ENCODE measurements around the gene HDAC4. TPM values are rescaled to one million over a fixed set of nuclear protein-coding genes. Genes with fewer than 3 reads are reported as not detected.

Gene HDAC4
- polyA plus RNA-seq, 3 donors, result 11.8 to 13.0 (median 12.9) TPM

DNA sequence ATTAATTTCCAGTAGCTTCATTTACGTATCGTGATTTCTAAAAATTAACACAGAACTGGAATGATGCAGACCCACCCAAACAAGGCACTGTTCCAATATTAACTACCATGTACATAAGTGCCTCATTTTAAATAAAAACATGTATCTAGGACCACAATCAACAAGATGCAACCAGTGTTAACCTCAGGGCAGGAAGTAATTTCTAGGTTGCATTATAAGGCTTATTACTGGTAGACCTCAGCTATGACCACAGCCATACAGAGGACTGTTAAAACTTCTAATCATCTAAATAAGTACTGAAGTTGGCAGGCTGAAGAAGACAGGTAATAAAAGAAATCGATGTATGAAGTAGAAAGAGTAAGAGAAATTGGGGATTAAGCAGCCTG is 262.9 kb downstream of the HDAC4 start:
- DNase-seq (ENCODE audit: low read depth in 3 of 3, low spot score in 2 of 3), result no peak

DNA sequence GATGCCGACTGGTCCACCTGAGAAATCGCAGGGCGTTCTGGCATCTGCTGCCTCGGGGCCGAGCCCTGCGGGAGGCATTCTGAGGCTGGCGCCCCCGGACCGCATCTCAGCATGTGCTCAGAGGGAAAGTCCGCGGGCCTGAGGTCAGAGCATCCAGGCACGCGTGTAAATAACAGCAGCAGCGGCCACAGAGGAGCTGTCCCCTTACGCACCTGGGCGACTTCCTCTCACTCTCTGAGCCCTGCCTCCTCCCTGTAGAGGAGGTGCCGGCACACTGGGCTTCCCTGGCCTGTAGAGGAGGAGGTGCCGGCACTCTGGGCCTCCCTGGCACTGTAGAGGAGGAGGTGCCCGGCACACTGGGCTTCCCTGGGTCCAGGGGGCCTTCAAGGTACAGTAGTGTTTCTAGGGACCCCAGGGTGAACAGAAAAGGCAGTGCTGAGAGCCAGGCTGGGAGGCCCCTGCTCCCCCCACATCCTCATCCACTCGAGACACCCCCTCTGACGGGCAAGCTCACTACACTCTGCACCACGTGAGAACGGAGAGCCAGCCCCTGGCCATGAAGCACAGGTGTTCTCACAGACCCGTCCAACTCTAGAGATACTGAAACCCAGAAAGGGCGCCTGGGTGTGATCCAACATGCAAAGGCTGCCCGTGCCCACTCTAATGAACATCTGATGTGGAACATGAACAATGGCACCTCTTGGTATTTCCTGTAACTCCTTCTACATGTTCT is 263.5 kb downstream of the HDAC4 start:
- no peak for DNase-seq (ENCODE audit: low read depth in 3 of 3, low spot score in 2 of 3)

DNA sequence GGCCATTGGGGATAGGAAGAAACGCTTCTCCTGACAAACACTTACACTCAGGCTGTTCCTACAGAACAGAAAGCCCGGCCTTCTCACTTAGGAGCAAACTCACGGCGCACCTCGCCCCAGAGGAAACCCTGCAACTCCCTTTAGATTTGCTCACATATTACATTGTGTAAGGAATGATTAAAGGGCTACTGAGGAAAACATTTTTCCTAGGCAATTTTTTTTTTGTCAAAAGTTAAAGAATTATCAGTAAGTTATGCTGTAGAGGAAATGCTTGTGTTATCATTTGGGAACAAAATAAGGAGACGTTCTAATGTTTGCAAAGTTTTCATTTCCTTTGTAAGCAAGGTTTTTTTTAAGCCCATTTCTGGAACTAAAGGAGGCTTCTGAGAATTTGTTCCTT is 264.1 kb downstream of the HDAC4 start:
- no peak for DNase-seq (ENCODE audit: low read depth in 3 of 3, low spot score in 2 of 3)

DNA sequence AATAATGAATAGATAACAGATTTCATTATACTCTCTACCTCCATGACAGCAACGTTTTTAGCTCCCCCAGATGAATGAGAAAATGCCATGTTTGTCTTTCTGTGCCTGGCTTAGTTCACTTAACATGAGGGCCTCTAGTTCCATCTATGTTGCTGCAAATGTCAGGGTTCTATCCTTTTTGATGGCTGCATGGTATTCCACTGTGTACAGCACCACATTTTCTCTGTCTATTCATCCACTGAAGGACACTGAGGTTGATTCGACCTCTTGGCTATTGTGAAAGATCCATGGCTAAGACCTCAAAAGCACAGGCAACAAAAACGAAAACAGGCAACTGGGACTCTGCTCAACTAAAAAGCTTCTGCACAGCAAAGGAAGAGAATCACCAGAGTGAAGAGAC is 264.6 kb downstream of the HDAC4 start:
- no peak for DNase-seq (ENCODE audit: low read depth in 3 of 3, low spot score in 2 of 3)

DNA sequence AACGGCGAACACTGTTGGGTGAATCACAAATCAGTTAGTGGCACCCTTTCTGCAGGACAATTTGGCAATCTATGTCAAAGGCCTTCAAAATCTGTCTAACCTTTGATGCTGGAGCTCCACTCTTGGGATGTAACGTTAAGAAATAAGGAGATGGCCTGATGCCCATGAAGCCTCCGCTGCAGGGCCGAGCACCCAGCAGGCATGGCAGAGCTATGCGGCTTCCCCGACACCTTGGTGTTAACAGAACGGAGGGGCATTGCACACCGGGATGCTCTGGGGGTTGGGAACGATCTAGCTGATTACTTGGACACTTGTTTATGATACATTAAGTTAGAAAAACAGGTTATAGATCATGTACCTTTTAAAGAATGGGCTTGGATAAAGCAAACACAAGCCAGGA is 265.3 kb downstream of the HDAC4 start:
- DNase-seq (ENCODE audit: low read depth in 3 of 3, low spot score in 2 of 3), result no peak

DNA sequence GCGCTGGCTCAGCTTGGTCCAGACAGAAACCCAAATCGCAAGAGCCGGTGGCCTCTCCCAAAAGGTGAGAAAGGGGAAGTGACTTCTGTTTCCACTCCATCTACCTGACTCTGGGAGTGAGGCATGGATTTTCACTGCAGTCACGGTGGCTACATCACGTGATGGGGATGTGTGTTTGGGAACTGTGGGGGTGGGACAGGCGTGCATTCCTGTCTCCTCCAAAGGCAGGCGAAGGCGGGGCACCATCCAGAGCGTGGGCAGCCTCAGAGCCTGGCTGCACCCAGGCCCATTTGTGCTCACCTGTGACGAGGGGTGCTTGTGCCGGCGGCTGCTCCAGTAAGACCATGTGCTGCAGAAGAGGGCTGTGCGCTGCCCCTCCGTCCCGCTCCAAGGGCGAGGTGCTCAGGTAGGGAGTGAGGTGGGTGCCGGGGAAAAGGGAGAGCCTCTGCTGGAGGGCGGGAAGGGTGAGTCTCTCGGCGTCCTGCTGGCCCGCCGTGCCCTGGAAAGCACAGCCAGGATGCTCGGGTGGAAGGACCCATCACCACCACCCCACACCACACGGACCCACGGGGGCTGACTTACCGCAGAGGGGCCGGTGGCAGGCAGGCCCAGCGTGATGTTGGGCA is 266.8 kb downstream of the HDAC4 start:
- DNase-seq (ENCODE audit: low read depth in 3 of 3, low spot score in 2 of 3), result no peak

DNA sequence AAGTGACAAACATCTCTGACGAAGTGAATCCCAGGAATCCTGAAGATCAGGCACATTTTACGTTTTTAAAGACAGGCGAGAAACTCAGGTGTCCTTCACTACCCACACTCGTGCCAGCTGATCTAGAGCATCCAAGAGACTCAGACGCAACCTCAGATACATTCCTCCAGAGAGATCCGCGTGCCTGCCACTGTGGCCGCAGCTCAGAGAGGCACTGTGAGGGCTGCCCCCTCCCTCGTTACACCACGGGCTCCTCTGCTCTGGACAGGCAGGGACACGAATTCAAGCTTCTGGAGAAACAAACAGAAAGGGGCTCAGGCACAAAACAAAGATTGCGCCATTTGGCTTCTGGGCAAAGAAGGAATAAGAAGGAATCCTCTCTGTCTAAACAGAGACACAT is 268.0 kb downstream of the HDAC4 start:
- no peak for DNase-seq (ENCODE audit: low read depth in 3 of 3, low spot score in 2 of 3)

DNA sequence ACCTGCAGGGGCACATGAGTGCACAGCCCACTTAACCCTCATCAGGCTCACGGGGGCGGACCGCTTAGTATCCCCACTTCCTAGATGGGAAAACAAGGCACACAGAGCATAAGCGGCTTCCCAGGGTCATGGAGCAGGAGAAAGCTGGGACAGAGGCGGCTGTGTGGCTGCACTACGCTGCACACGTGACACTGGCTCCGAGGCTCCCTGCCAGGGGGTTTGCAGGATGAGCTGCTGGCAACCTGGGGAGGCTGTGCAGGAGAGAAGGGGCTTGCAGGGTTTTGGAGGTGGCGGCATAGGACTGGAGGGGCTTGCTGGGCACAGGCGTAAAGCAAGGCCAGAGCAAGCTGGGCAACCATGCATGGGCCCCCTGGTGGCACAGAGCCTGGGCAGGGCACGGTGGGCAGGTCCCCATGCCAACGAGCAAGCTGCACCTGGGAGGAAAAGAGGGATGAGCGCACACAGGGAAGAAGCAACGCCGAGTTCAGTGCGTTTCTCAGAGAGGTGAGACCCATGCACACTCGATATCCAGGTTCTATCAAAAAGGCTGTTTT is 268.6 kb downstream of the HDAC4 start:
- no peak for DNase-seq (ENCODE audit: low read depth in 3 of 3, low spot score in 2 of 3)

DNA sequence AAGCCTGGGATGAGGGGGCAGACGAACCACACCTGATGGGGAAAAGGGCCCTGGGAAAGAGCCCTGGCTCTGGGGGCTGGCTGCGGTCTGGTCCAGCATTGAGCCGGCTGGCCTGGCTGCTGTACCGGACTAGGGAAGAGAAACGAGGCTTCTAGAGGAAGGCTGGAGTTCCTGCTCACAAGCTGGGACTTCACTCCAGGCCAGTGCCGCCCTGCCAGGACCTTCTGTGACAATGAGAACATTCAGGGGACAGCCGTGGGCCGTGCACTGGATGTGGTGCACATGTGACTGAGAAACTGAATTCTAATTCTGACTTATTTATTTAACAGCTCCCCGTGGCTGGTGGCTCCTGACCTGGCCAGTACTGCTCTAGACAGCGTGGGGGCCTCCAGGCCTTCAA is 269.3 kb downstream of the HDAC4 start:
- no peak for DNase-seq (ENCODE audit: low read depth in 3 of 3, low spot score in 2 of 3)

DNA sequence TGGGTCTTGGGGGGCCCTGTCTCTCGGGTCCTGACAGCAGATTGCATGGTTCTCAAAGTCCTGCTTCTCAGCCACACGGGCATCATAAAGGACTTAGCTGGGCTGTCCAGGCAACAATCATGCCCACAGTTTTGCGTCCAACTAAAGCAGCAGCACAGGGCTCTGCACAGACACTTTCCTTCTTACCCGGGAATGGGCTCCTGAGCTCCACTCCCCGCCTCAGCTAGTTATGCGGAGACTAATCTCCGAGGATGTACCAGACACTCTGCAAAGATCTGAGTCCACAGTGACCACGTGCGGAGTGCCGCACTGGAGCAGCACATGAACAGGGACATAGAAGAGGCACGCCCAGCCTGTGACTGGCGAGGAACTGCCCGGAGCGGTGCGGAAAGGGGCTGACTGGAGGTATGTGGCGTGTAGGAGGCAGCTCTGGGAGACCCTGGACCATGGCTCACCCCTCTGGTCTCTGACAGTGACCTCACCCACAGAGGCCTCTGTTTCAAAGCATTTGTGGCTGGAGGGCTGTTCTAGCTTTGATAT is 270.0 kb downstream of the HDAC4 start:
- DNase-seq (ENCODE audit: low read depth in 3 of 3, low spot score in 2 of 3), result no peak

DNA sequence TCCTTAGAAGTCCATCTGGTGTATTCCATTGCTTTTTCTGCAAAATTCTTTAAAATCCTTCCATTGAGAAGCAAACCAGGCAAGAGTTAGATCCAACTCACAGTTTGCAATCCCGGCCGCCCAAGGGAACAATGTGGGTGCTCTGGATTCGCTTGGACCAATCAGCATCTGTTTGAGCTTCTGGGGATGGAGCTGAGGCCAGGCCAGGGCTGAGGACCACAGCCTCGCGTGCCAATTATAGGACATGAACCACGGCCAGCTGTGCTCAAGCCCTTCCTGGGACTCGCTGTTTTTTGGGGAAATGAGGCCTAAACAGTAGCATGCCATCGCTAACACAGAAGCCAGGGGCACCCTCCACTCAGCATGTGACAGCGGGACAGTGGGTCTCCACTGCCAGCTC is 270.8 kb downstream of the HDAC4 start:
- DNase-seq (ENCODE audit: low read depth in 3 of 3, low spot score in 2 of 3), result no peak

DNA sequence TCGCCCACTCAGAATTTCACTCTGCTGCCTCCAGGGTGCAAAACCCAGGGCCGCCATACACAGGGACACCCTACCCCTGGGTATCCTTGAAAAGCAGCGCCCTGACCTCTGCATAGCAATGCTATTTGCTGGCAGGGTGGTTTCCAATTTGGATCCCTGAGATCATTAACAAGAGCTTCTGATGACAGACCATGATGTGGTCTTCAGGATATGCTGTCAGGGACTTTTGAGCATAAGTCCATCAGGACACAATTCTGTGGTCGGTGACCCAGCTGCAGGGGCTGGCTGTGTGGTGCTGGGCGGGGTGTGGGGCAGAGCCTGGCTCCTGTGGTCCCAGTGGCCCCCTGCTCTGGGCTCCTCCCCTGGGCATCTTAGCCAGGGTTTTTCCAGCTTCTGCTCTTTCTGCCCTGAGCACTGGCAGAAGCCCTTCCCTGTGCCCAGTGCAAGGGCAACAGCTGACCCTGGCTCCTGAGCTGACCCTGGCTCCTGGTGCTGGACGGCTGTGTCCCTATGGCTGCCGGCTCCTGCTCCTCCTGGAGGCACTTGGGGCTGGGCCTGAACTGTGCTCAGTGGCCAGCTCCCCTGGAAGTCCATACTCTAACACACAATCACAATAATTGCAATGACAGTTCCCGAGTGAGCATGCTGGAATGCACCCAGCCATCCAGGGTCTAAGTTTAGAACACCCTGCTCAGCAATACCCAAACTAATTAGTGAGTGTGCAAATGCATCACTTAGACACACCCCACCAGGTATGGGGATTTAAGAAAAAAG is 271.5 kb downstream of the HDAC4 start:
- no peak for DNase-seq (ENCODE audit: low read depth in 3 of 3, low spot score in 2 of 3)

DNA sequence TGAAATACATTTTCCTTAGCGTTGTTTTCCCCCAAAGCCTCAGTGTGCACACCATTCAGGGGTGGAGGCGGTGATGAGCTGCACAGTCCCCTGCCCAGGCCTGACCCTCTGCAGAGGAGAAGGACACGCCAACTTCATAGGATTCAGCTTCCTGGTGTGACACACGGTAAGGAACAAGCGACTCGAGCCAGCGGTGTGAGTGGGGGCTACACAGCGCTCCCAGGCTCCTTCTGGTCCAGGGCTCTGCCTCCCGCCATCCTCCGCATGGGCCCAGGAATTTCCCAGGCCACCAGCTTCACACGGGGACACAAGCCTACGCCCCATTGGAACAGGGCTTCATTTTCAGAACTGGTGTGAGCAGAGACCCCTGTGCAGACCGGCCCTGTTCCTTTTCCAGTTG is 272.1 kb downstream of the HDAC4 start:
- DNase-seq (ENCODE audit: low read depth in 3 of 3, low spot score in 2 of 3), result no peak

DNA sequence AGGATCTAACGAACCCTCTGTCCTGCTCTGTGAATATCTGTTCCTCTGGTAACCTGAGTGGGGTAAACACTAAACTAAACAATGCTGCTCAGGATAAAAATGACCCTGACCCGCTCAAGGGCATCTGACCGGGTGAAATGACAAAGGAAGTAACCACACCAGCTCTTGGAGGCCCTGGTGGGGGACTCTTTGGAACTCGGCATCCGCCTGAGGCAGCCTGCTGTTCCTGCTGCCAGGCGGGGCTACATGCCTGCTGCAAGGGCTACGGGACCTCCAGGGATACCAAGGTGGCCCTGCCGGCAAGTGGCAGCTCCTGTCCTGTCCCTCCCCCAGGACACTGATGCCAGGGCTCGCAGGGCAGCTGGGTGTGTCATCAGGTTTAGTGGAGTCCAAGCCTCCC is 273.3 kb downstream of the HDAC4 start:
- DNase-seq (ENCODE audit: low read depth in 3 of 3, low spot score in 2 of 3), result no peak

DNA sequence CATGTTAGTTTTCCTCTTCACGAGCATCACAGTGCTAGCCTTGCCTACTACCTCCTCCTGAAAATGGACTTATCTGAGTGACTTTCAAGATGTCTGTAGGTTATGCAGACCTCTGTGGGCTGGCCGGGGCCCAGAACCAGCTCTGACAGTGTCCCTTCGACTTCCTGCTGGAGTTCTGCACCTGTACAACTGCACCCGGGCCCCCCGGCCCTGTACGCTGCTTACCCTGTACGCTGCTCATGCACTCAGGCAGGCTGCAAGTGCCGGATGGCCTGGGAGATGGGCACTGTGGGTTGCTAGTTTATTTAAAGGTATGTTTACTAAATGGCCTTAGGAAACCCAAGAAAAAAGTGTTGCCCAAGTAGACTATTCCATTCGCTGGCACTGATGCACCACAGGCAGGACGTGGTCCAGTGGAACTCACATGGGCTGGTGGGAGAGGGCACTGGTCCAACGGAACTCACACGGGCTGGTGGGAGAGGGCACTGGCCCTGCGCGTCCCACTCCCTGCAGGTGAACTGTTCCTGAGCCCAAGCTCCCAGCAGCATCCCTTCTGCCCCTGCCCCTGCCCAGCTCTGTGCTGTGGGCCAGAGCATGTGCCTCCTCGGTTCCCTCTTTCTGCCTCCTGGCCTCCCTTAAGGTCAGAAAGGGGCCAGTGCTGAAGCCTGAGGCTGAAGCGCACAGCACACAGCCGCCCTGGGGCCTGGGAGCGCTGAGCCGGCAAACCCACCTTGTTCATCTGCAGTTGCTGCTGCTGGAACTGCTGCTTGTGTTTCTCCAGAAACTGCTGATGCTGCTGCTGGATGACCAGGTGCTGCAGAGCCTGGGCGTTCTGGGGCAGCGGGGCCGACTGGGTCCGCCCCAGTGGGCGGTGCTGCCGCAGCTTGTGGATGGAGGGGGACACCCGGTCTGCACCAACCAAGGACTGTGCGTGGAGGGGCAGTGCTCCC is 274.8 kb downstream of the HDAC4 start:
- DNase-seq (ENCODE audit: low read depth in 3 of 3, low spot score in 2 of 3), result no peak

DNA sequence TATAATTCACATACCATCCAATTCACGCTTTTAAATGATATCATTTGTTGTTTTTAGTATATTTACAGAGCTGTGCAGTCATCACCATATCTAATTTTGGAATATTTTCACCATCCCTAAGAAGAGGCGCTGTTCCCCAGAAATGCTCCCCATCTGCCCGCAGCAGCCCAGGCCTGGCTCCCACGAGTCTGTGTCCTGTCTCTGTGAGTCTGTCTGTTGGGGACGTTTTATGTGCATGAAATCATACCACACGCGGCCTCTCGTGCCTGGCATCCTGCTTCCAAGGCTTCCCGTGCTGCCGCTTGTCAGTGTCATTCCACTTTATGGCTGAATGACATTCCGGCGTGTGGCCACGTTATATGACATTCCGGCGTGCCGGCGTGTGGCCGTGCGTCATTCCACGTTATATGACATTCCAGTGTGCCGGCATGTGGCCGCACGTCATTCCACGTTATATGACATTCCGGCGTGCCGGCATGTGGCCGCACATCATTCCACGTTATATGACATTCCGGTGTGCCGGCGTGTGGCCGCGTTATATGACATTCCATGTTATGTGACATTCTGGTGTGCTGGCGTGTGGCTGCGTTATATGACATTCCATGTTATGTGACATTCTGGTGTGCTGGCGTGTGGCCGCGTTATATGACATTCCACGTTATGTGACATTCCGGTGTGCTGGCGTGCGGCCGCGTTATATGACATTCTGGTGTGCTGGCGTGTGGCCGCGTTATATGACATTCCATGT is 276.5 kb downstream of the HDAC4 start:
- DNase-seq (ENCODE audit: low read depth in 3 of 3, low spot score in 2 of 3), result no peak

DNA sequence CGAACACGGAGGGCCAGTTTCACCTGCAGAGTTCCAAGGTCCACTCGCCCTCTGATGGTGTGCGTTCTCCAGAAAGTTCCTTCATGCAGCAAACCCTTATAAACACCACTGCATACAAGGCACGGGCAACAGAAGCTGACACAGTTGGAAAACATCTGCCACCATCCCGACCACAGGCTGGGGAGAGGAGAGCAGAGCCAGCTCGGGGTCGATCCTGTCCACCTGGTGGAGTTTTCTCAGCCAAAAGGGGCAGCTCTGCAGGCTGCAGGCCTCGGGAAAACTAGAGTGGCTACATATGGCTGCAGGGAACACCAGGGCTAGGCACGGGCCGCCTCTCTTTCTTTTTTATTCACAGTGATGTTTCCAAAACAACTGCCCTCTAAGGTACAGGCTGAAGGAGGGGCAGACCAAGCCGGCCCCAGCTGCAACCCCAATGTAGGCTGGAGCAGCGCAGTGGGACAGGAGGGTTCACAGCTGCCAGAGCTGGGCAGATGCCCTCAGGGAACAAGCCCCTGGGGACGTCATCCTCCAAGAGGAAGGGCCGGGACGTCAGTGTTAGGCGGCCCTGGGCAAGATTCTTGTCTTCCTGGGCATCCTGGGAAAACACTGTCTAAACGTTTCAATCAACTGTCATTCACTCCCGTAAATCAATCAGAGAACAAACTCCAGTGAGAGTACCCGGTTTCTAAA is 278.3 kb downstream of the HDAC4 start:
- no peak for DNase-seq (ENCODE audit: low read depth in 3 of 3, low spot score in 2 of 3)

DNA sequence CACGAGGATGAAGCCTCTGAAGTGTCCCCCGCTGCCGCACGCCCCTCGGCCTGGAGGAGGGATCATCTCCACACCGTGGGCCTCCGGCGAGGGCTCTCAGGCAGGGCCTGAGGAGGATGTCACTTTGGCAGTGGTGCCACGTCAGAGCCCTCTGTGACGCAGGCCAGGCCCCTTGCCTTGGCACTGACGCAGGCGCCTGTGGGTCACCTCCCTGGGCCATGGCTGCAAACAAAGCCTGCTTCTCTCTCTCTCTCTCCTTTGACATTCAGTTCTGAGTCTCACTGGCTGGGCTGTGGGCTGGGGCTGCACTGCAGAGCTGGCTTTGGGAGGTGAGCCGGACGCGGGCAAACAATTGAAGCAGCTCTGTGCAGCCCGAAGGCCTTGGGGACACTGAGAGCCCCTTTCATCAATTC is 279.2 kb downstream of the HDAC4 start:
- DNase-seq (ENCODE audit: low read depth in 3 of 3, low spot score in 2 of 3), result no peak

DNA sequence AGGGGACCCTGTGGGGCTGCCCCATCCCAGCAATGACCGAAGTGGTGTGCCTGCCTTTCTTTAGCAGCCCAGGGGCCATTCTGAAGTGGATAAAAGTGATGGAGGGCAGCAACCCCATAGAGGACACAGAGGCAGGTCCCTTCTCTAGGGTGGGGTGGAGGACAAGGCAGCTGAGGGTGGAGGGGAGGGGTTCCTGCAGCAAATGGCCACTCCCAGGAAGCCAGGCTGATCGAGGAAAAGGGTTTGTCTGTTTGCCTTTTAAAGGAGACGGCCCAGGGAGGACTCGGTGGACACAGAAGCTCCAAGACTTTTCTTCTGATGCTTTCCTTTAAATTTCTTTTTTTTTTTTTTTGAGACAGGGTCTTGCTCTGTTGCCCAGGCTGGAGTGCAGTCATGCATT is 280.2 kb downstream of the HDAC4 start:
- no peak for DNase-seq (ENCODE audit: low read depth in 3 of 3, low spot score in 2 of 3)
